ENCODE data around the gene C1QA.
"Not testable (repeated sequence)": the region's sequence is repeated elsewhere in the genome, so short reads cannot be mapped to it uniquely, and the experiment has no call there.

Gene C1QA

DNA sequence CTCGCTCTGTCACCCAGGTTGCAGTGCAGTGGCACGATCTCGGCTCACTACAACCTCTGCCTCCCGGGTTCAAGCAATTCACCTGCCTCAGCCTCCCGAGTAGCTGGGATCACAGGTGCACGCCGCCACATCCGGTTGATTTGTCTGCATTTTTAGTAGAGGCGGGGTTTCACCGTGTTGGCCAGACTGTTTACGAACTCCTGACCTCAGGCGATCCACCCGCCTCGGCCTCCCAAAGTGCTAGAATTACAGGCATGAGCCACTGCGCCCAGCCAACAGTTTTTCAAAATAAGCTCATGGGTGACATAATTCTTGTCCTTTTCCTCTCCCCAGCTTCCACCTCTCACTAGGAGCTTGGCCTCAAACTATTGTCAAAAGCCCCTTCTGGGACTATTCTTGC is 39.7 kb downstream of the C1QA start:
- DNase-seq = not testable (repeated sequence)

GRCh38 chr1:22676916-22677583 is 40.6 kb downstream of the C1QA start:
- no peak for DNase-seq

DNA sequence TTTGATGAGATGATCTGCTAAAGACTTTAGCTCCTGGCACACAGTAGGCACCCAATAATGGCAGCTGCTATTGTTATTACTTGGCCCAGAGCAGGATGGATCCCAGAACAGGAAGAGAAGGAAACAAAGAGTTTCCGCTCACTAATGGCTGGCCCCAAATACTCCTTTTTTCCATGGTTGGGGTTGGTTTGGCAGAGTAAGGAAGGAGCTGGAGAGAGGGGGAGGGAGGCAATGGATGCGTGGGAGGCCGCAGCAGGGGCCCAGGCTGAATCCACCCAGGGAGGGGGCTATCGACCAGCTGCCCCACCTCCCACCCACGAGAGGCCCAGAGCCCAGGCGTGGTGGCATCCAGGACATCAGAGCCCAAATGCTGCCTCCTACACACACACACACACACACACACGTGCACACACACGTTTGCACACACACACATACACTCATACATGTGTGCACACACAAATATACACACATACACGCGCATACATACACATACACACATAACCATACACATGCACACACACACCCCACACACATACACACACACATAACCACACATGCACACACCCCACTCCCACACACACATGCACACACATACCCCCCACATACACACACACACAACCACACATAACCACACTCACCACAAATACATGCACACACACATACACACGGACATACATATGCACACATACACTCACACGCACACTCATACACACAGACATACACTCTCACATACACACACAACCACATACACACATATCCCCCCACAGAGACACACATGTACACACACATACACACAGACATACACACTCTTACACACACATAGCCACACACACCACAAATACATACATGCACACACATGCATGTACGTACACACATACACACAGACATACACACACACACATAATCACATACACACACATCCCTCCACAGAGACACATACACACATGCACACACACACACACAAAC is 41.8 kb downstream of the C1QA start:
- DNase-seq = no peak

DNA sequence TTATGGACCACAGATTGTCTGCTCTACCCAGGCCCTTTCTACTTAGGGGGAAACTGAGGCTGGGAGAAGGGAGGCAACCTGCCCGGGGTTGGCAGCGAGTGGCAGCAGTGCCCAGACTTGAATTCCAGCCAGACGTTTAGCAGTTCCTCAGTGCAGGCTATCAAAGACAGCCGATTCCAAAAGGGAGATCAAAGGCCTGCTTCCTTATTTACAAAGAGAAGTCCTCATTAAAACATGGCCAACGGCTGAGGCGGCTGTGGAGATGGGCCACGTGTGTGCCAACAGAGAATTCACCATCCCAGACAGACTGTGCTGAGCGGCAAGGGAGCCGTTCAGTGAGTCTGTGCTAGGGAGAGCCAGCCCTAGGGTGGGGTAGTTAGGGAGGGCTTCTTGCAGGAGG is 44.3 kb downstream of the C1QA start:
- DNase-seq = peak; percentile 62

DNA sequence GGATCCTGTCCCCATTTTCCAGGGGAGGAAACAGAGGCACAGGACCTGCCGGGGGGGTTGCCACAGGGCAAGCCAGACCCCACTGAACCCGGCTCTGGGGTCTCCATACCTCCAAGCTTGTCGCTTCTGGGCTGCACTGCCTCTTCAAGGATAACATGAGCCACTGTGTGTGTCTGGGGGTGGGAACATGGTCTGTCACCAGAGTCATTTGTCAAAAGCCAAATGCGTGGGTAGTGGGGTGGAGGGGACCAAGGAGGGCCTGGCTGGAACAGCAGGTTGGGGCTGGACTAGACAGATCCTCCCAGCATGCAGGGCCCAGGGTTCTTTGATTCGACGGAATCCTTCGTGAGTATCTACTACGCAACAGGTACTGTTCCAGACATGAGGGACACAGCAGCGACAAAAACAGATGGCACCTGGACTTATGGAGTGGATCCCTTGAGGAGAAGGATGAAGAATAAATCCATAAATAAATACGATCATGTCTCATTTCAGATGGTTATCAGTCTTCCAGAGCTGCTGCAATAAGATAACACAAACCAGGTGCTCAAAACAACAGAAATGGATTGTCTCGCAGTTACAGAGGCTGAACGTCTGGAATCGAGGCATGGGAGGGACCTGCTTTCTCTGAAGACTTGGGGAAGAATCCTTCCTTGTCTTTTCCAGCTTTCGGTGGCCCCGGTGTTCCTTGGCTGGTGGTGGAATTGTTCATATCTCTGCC is 45.3 kb downstream of the C1QA start:
- DNase-seq = no peak

- no peak for DNase-seq
Measured at GRCh38 chr1:22683547-22683946, 47.1 kb downstream of the C1QA start.

GRCh38 chr1:22685591-22686059 is 49.2 kb downstream of the C1QA start:
- no peak for DNase-seq

- DNase-seq = no peak
Measured at GRCh38 chr1:22687191-22687590, 50.8 kb downstream of the C1QA start.

DNA sequence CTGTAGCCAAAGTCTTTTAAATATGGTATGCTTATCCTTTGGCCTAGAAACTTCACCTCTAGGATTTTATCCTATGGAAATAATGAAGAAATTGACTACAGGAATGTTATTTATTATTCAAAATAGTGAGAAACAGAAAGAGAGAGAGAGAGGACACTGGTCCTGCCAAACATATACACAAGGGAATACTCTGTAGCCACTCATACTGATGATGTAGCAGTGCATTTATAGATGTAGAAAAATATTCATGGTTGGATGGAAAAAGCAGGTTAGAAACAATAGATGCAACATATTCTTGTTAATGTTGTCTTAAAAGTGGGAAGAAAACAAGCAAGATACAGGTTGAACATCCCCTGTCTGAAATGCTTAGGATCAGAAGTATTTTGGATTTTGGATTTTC is 52.0 kb downstream of the C1QA start:
- DNase-seq = no peak
